Esophagus muscularis mucosa (tissue), 4 donors: ENCODE results near the gene DCC. TPM values are rescaled to one million over a fixed set of nuclear protein-coding genes. Genes with fewer than 3 reads are reported as not detected.

Experiments used
- DNase-seq: peaks from one replicate; pipeline ENCODE4 v3.0.0-alpha.2; 2017; ENCODE audit errors: extremely low spot score
- H3K27ac ChIP-seq, 4 donors: fragments of 200-600 bp; sonication (generic); replicated peaks in 1 of 4; 1 replicate in 3 of 4; 2 replicates in 1 of 4; pipeline ENCODE4 v1.5.1; 2016 to 2019; ENCODE audit warnings: mild to moderate bottlenecking in 1 of 4
- H3K27me3 ChIP-seq, 4 donors: fragments of 200-600 bp; sonication (generic); one replicate each; pipeline versions ENCODE4 v1.5.1 to v1.6.0; 2016 to 2019
- H3K36me3 ChIP-seq, 4 donors: fragments of 200-600 bp; sonication (generic); one replicate each; pipeline ENCODE4 v1.5.1; 2016 to 2019
- H3K4me1 ChIP-seq, 4 donors: fragments of 200-600 bp; sonication (generic); one replicate each; pipeline ENCODE4 v1.5.1; 2016 to 2019
- H3K4me3 ChIP-seq, 4 donors: fragments of 200-600 bp; sonication (generic); 1 replicate in 2 of 4; 2 replicates in 2 of 4; pipeline ENCODE4 v1.5.1; 2016 to 2019; ENCODE audit warnings: mild to moderate bottlenecking in 4 of 4, moderate library complexity in 1 of 4
- H3K9me3 ChIP-seq, 4 donors: fragments of 200-600 bp; sonication (generic); 1 replicate in 3 of 4; 2 replicates in 1 of 4; pipeline ENCODE4 v1.5.1; 2016 to 2019
- EP300 ChIP-seq: sonication (generic); formaldehyde crosslinking; IDR thresholded peaks from one replicate; pipeline ENCODE4 v1.6.1; 2017; ENCODE audit warnings: antibody characterized with exemption
- POLR2A ChIP-seq: fragments of 450-650 bp; IDR thresholded peaks from one replicate; pipeline ENCODE4 v1.6.1; 2017; ENCODE audit warnings: antibody characterized with exemption, moderate library complexity, mild to moderate bottlenecking, low read depth
- POLR2AphosphoS5 ChIP-seq, 2 donors: sonication (generic); formaldehyde crosslinking; IDR thresholded peaks; one replicate each; pipeline ENCODE4 v1.6.1; 2017; ENCODE audit warnings: antibody characterized with exemption in 2 of 2
- WGBS: methylation state at CpG from one replicate; pipeline ENCODE4 v1.1.5; 2018; 5-methylcytosine and 5-hydroxymethylcytosine counted together
- intact Hi-C: fragments of 100-400 bp; cut with DNase I; formaldehyde crosslinking; loops from one replicate; pipeline ENCODE4 v1.15.1; 2023
- total RNA-seq, 4 donors: library from RNA; depleted of rRNA; stranded (reverse); fragments of >200 nt; gene quantifications; one replicate each; pipeline versions ENCODE4 v1.1.0 to v1.2.1, GENCODE V29; 2016
- TF ChIP-seq, protein P1 (sequence below), 3 experiments: fragments of 200-600 bp in 2 of 3; fragments of 450-650 bp in 1 of 3; sonication (generic) in 2 of 3; IDR thresholded peaks; one replicate each; pipeline ENCODE4 v1.5.1; 2017 to 2019; ENCODE audit warnings: antibody characterized with exemption in 3 of 3, mild to moderate bottlenecking in 2 of 3, moderate library complexity in 1 of 3

Gene DCC
- total RNA-seq, 4 donors from 2014 or later = 0.46 to 0.99 (median 0.83) TPM; not detected in 1

DNA sequence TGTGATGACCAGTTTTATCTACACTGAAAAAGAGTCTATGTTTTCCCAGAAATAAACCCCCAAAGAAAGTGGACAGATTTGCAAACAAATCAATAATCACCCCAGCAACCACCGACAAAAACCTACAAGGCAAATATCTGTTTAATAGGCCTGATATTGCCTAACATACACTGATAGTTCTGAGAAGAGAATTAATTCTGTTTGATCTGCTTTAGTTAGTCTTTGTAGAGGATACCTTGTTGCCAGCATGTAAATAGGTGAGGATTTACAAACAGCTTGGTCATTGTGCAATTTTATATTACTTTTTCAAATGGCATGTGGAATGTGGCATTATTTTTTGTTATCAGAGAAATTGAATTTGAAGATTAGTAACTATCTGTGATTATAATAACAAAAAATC lies 86.5 kb downstream of the DCC start:
- WGBS = 83% methylated on average over 1 of the region's 1 CpG
- TF ChIP-seq EP300 (no peak), POLR2A (no peak), POLR2AphosphoS5 (IDR thresholded peaks at IDR 0.05) (no peak)
- TF ChIP-seq, protein P1, sequence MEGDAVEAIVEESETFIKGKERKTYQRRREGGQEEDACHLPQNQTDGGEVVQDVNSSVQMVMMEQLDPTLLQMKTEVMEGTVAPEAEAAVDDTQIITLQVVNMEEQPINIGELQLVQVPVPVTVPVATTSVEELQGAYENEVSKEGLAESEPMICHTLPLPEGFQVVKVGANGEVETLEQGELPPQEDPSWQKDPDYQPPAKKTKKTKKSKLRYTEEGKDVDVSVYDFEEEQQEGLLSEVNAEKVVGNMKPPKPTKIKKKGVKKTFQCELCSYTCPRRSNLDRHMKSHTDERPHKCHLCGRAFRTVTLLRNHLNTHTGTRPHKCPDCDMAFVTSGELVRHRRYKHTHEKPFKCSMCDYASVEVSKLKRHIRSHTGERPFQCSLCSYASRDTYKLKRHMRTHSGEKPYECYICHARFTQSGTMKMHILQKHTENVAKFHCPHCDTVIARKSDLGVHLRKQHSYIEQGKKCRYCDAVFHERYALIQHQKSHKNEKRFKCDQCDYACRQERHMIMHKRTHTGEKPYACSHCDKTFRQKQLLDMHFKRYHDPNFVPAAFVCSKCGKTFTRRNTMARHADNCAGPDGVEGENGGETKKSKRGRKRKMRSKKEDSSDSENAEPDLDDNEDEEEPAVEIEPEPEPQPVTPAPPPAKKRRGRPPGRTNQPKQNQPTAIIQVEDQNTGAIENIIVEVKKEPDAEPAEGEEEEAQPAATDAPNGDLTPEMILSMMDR (IDR thresholded peaks at IDR 0.05) = no peak
- H3K27me3 ChIP-seq = no peaks in the 10 kb centered on the region

DNA sequence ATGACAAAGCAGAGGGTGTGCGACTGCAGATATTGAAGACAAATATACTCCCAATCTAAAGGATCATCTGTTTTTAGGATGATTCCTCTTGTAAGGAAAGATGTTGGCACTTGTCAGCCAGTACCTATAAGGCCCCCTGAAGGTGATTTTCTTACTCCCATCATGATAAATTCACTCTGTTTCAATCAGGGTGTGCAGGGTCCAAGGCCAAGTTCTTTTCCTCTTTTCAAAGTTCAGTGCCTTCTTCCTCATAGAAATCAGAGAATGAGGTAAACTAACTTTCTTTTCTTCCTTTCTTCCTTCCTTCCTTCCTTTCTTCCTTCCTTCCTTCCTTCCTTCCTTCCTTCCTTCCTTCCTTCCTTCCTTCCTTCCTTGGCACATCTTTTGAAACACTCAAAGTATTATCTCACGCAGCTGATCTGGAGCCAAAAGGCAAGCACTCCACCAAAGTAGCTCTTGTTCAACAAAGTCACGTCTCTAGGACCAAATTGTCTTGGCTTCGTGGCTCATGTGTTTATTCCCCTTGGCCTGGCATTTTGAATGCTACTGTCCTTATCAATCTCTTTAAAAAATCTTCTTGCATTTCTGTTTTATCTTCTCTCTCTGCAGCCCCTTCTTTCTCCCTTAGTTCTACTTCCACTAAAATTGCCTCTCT lies 87.7 kb downstream of the DCC start:
- Histone ChIP-seq H3K36me3 (no peaks in the 10 kb centered on the region), H3K4me1 (no peaks in the 10 kb centered on the region), H3K27me3 (no peaks in the 10 kb centered on the region), H3K4me3 (no peak overlapping the region), H3K27ac (no peak overlapping the region), H3K9me3 (no peaks in the 10 kb centered on the region)
- DNase-seq = no peak
- WGBS = 89% methylated on average over 4 of the region's 4 CpGs
- TF ChIP-seq POLR2A (no peak), POLR2AphosphoS5 (IDR thresholded peaks at IDR 0.05) (no peak), EP300 (no peak)
- TF ChIP-seq, protein P1 (IDR thresholded peaks at IDR 0.05) = no peak
- intact Hi-C loops = no loop called here

More for the DNA sequence above, 86.5 kb downstream of the DCC start:
- Histone ChIP-seq H3K4me3 (no peak overlapping the region), H3K27ac (no peak overlapping the region), H3K4me1 (no peaks in the 10 kb centered on the region), H3K36me3 (no peaks in the 10 kb centered on the region), H3K9me3 (no peaks in the 10 kb centered on the region)
- no peak for DNase-seq
- intact Hi-C loops = no loop called here

DNA sequence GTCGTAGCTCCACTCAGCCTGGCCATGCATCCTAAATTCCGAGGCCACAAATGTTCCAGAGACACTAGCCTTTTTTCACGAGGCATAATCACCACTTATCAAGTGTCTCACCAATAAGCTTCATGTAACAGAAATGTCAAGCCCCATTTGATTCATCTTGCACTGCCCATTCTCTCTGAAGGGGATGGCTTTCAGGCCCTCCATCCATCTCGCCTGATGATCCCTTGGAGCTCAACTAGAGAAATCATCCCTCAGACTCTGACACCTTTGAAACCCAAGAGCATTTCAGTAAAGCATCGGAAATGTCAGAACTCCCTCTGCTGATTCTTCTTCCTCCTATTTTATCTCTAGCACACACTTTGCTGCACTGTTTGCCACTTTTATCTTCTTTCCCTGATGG lies 91.7 kb downstream of the DCC start:
- Histone ChIP-seq H3K9me3 (no peaks in the 10 kb centered on the region), H3K27ac (no peak overlapping the region), H3K4me3 (no peak overlapping the region), H3K27me3 (peaks cover 0 to 10% (median 0%) of the 10 kb centered on the region in 4 donors), H3K4me1 (no peaks in the 10 kb centered on the region), H3K36me3 (no peaks in the 10 kb centered on the region)
- intact Hi-C loops = no loop called here
- DNase-seq = no peak
- TF ChIP-seq POLR2AphosphoS5 (IDR thresholded peaks at IDR 0.05) = no peak
- TF ChIP-seq, protein P1 (IDR thresholded peaks at IDR 0.05) = no peak
- TF ChIP-seq POLR2A = no peak
- no peak for TF ChIP-seq EP300
- WGBS = 68% methylated on average over 5 of the region's 5 CpGs

DNA sequence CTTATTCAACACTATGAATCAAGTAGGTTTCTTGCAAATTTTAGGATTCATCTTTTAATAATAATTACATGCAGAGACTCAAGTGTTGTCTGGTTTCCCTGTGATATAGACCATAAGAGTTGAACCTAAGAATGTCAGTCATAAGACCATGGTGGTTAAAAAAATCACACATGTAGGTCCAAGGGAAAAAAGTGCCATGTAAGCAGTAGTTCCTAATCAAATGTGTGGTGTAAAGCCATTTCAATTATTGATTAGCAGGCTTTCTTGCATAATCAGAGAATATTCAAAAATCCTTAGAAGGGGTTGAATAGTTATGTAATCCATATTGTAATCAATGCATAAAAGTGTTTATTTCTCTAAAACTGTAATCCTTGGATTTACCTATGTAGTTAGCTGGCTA lies 93.8 kb downstream of the DCC start:
- H3K4me1 ChIP-seq = no peaks in the 10 kb centered on the region
- H3K27me3 ChIP-seq = peaks cover 0 to 14% (median 0%) of the 10 kb centered on the region in 4 donors
- no peak for DNase-seq
- H3K9me3 ChIP-seq = no peaks in the 10 kb centered on the region
- intact Hi-C loops = no loop called here
- TF ChIP-seq POLR2AphosphoS5 (IDR thresholded peaks at IDR 0.05) = no peak
- TF ChIP-seq EP300 = no peak
- TF ChIP-seq POLR2A = no peak
- TF ChIP-seq, protein P1 (IDR thresholded peaks at IDR 0.05) = no peak
- no peaks in the 10 kb centered on the region for H3K36me3 ChIP-seq
- H3K27ac ChIP-seq = no peak overlapping the region
- no peak overlapping the region for H3K4me3 ChIP-seq

DNA sequence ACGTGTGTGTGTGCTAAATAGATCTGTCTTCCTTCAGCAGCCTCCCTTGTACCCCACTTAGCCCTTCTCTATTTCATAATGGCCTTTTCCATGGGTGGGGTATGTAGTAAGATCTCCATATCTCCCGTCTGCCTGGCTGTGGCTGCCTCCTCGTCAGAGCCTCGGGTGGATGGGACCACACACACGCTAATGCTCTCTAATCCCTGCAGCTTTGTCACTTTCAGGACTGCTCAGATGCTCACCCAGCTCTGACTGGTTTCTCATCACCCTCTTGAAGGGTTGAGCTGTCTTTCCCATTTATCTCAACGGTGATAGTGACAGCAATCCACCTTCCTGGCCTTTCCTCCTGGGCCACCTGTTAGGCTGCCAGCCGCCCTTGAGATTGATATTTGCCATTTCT lies 95.3 kb downstream of the DCC start:
- H3K9me3 ChIP-seq = no peaks in the 10 kb centered on the region
- no peak for TF ChIP-seq POLR2AphosphoS5 (IDR thresholded peaks at IDR 0.05)
- TF ChIP-seq, protein P1 (IDR thresholded peaks at IDR 0.05) = no peak
- no peak for TF ChIP-seq EP300
- TF ChIP-seq POLR2A = no peak
- intact Hi-C loops = no loop called here
- no peak overlapping the region for H3K4me3 ChIP-seq
- no peak for DNase-seq
- H3K36me3 ChIP-seq = no peaks in the 10 kb centered on the region
- no peak overlapping the region for H3K27ac ChIP-seq
- no peaks in the 10 kb centered on the region for H3K4me1 ChIP-seq
- H3K27me3 ChIP-seq = peaks cover 0 to 22% (median 0%) of the 10 kb centered on the region in 4 donors
- 55% methylated on average over 7 of the region's 7 CpGs for WGBS
